ENCODE measurements around the gene ZNF32.
"Not testable (repeated sequence)": the region's sequence is repeated elsewhere in the genome, so short reads cannot be mapped to it uniquely, and the experiment has no call there.

ZNF32 gene

DNA sequence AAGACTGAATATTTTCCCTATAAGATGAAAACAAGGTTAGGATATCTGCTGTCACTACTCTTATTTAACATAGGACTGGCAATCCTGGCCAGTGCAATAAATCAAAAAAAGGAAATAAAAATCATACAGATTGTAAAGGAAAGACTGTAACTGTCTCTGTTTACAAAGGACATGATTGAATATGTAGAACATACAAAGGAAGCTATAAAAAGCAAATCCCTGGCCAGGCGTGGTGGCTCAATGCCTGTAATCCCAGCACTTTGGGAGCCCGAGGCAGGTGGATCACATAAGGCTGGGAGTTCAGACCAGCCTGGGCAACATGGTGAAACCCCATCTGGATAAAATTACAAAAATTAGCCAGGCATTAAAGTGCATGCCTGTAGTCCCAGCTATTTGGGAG, 26.6 kb downstream of the ZNF32 start:
- DNase-seq (ENCODE audit: insufficient read length): no peak
- TF ChIP-seq POLR2A (IDR thresholded peaks at IDR 0.05; ENCODE audit: low read depth, low read length) (no peak), TAF1 (IDR thresholded peaks at IDR 0.05; ENCODE audit: borderline replicate concordance, low read depth, low read length) (no peak), POLR2AphosphoS5 (IDR thresholded peaks at IDR 0.05; ENCODE audit: low read depth, low read length) (no peak)
- FAIRE-seq: no peak

GRCh38 chr10:43619368-43619767, 29.3 kb downstream of the ZNF32 start:
- FAIRE-seq: no peak
- no peak for DNase-seq (ENCODE audit: insufficient read length)
- TF ChIP-seq POLR2AphosphoS5 (IDR thresholded peaks at IDR 0.05; ENCODE audit: low read depth, low read length) (no peak), POLR2A (IDR thresholded peaks at IDR 0.05; ENCODE audit: low read depth, low read length) (no peak), TAF1 (IDR thresholded peaks at IDR 0.05; ENCODE audit: borderline replicate concordance, low read depth, low read length) (no peak)

- no peak for FAIRE-seq
- no peak for DNase-seq (ENCODE audit: insufficient read length)
- TF ChIP-seq POLR2A (IDR thresholded peaks at IDR 0.05; ENCODE audit: low read depth, low read length) (no peak), TAF1 (IDR thresholded peaks at IDR 0.05; ENCODE audit: borderline replicate concordance, low read depth, low read length) (no peak), POLR2AphosphoS5 (IDR thresholded peaks at IDR 0.05; ENCODE audit: low read depth, low read length) (no peak)
Measured at GRCh38 chr10:43616697-43617370, 31.8 kb downstream of the ZNF32 start.

DNA sequence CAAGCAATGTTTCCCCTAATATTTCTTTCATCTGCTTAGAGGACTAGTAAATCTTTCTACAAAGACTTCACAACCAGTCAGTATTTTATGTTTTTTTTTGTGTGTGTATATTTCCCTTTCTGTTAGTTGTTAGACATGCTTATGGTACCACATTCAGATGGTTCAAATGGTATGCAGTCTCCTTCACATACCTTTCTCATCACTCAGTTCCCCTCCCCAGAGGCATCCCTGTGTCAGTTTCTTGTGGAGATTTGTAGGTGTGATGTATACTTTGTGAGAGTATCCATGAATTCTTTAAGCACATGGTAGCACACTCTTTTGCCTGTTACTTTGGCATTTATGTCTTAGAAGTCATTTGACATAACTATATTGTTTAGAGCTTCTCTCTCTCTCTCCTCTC, 38.0 kb downstream of the ZNF32 start:
- FAIRE-seq (no peak), DNase-seq (ENCODE audit: insufficient read length) (no peak)
- TF ChIP-seq POLR2A (IDR thresholded peaks at IDR 0.05; ENCODE audit: low read depth, low read length): no peak
- no peak for TF ChIP-seq POLR2AphosphoS5 (IDR thresholded peaks at IDR 0.05; ENCODE audit: low read depth, low read length)
- TF ChIP-seq TAF1 (IDR thresholded peaks at IDR 0.05; ENCODE audit: borderline replicate concordance, low read depth, low read length): no peak

GRCh38 chr10:43607199-43607573, 41.5 kb downstream of the ZNF32 start:
- DNase-seq (ENCODE audit: insufficient read length) (no peak), FAIRE-seq (no peak)
- TF ChIP-seq TAF1 (IDR thresholded peaks at IDR 0.05; ENCODE audit: borderline replicate concordance, low read depth, low read length) (no peak), POLR2A (IDR thresholded peaks at IDR 0.05; ENCODE audit: low read depth, low read length) (no peak), POLR2AphosphoS5 (IDR thresholded peaks at IDR 0.05; ENCODE audit: low read depth, low read length) (no peak)

- peak; percentile 91 for FAIRE-seq
- TF ChIP-seq POLR2A (IDR thresholded peaks at IDR 0.05; ENCODE audit: low read depth, low read length): peak; percentile 88
- peak; percentile 71 for TF ChIP-seq TAF1 (IDR thresholded peaks at IDR 0.05; ENCODE audit: borderline replicate concordance, low read depth, low read length)
- TF ChIP-seq POLR2AphosphoS5 (IDR thresholded peaks at IDR 0.05; ENCODE audit: low read depth, low read length): peak; percentile 57; the same call in 1 of the 2 replicates
- DNase-seq (ENCODE audit: insufficient read length): peak; percentile 68
Measured at GRCh38 chr10:43606323-43607198, 42.1 kb downstream of the ZNF32 start, which contains the start of gene ZNF485. Gene ZNF485 (plus strand): TSS chr10:43606438. CDS start chr10:43607051, 613 bp downstream.

DNA sequence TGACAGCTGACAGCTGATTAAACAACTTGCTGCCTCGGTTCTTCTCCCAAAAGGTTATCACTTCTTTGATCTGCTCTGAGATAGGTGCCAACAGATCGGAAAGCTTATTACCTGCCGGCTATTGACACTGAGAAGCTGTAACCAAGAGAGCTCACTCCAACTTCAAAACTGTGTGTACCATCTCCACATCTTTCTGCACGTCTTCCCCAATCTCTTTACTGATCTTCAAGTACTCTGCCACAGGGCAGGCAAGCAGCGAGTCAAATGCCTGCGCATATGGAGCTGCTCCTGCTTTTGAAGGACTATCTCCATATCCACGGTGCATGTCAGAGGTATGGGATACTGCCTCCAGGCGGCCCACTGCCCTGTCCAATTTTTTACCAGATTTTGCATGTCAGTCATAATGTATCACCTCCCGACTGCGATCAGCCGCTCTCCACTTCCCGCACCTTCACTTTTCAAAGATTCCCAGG, 42.8 kb downstream of the ZNF32 start:
- TF ChIP-seq TAF1 (IDR thresholded peaks at IDR 0.05; ENCODE audit: borderline replicate concordance, low read depth, low read length): no peak
- TF ChIP-seq POLR2A (IDR thresholded peaks at IDR 0.05; ENCODE audit: low read depth, low read length): no peak
- TF ChIP-seq POLR2AphosphoS5 (IDR thresholded peaks at IDR 0.05; ENCODE audit: low read depth, low read length): no peak
- FAIRE-seq (no peak), DNase-seq (ENCODE audit: insufficient read length) (no peak)

- DNase-seq (ENCODE audit: insufficient read length); FAIRE-seq: not testable (repeated sequence)
Measured at GRCh38 chr10:43601576-43601975, 47.1 kb downstream of the ZNF32 start.

- TF ChIP-seq TAF1 (IDR thresholded peaks at IDR 0.05; ENCODE audit: borderline replicate concordance, low read depth, low read length) (no peak), POLR2AphosphoS5 (IDR thresholded peaks at IDR 0.05; ENCODE audit: low read depth, low read length) (no peak)
- FAIRE-seq: no peak
- DNase-seq (ENCODE audit: insufficient read length): no peak
Measured at GRCh38 chr10:43599333-43599732, 49.3 kb downstream of the ZNF32 start.

GRCh38 chr10:43598446-43598845, 50.2 kb downstream of the ZNF32 start:
- DNase-seq (ENCODE audit: insufficient read length) (no peak), FAIRE-seq (no peak)
- TF ChIP-seq POLR2AphosphoS5 (IDR thresholded peaks at IDR 0.05; ENCODE audit: low read depth, low read length): no peak
- TF ChIP-seq POLR2A (IDR thresholded peaks at IDR 0.05; ENCODE audit: low read depth, low read length): no peak
- no peak for TF ChIP-seq TAF1 (IDR thresholded peaks at IDR 0.05; ENCODE audit: borderline replicate concordance, low read depth, low read length)

DNA sequence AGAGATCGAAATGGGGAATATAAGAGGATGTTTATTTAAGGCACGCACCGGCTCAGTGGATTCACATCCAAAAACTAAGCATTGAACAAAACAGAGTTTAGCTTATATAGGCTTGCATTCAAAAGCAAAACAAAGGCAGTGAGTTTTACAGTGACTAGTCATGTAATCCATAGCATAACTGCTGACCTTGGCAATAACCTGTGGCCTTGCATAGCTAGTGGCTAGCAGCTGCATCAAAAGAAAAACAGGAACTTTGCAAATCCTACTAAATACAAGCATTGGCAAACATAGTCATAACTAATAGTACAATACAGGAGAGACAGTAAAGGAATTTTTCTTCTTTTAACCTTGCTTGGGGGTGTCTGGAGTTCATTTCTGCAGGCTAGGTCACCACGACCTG, 52.1 kb downstream of the ZNF32 start:
- DNase-seq (ENCODE audit: insufficient read length) (no peak), FAIRE-seq (no peak)
- TF ChIP-seq TAF1 (IDR thresholded peaks at IDR 0.05; ENCODE audit: borderline replicate concordance, low read depth, low read length): no peak
- no peak for TF ChIP-seq POLR2AphosphoS5 (IDR thresholded peaks at IDR 0.05; ENCODE audit: low read depth, low read length)
- TF ChIP-seq POLR2A (IDR thresholded peaks at IDR 0.05; ENCODE audit: low read depth, low read length): no peak

Measured in GM12892 (cell line).